ENCODE measurements around the gene FRAS1.
"Not testable (repeated sequence)": the region's sequence is repeated elsewhere in the genome, so short reads cannot be mapped to it uniquely, and the experiment has no call there.

Gene FRAS1

DNA sequence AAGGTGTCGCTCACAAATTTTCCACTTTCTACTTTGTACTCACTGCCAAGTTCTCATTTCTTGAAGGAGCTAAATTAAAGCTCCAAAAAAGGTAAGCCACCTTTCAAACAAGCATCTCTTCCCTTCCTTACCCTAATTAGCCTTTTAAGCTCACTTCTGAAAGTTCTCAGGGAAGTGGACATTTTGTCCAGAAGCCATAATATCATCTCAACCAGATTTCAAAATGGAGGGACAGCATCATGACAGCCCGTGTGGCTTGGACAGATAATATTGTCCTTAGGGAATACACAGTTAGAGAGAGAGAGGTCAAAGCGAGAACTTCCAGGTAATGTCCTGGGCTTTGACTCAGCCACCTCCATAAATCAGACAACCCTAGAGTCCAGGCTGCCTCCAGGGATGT lies 400.6 kb downstream of the FRAS1 start:
- DNase-seq, result no peak

DNA sequence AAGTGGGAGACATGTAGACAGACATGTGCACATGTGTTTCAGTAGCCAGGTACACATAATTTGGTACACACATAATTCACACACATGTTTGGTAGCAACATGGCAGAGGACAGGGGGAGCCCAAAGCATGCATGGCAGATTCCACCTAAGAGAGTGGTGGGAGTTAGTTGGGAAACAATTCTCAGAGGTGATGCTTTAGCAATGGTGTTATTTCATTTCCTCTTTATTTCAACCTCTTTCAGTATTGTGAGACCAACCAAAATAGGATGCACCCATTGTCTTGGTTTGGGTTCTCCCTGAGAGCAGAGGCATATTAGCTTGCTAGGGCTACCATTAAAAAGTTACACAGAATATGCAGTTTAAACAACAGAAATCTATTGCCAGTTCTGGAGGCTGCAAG lies 402.2 kb downstream of the FRAS1 start:
- no peak for DNase-seq

DNA sequence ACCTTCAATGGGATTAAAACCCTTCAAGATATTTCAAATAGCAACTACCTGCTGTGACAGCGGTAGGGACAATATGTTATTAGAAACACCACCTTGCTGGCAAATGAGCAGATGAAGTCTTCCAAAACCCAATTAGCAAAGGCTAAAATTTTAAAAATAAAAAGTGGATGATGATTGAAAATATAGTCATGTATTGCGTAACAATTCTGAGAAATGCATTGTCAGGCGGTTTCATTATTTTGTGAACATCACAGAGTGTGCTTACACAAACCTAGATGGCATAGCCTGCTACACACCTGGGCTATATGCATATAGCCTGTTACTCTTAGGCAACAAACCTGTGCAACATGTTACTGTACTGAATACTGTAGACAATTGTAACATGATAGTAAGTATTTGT lies 403.2 kb downstream of the FRAS1 start:
- DNase-seq, result no peak

DNA sequence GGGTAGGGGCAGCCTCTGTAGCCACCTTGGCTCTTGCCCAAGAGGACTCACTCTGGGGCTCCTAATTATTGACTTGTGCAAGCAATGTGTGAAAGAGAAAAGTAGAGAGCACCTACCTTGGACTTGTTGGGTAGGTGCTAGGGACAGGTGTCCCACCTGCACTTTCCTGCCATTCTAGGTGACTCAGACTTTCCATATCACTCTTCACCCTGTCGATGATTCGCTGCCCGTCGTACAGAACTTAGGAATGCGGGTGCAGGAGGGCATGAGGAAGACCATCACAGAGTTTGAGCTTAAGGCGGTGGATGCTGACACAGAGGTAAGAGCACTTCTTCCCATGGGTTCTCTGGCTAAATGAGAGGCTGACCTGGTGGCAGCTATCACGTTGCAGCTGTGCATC lies 407.1 kb downstream of the FRAS1 start:
- DNase-seq, result no peak

DNA sequence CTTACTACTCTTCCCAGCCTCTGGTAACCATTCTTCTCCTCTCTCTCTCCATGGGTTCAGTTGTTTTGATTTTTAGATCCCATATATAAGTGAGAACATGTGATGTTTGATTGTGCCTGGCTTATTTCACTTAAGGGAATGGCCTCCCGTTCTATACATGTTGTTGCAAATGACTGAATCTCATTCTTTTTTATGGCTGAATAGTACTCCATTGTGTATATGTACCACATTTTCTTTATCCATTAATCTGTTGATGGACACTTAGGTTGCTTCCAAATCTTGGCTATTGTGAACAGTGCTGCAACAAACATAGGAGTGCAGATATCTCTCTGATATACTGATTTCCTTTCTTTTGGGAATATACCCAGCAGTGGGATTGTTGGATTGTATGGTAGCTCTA lies 410.1 kb downstream of the FRAS1 start:
- not testable (repeated sequence) for DNase-seq

DNA sequence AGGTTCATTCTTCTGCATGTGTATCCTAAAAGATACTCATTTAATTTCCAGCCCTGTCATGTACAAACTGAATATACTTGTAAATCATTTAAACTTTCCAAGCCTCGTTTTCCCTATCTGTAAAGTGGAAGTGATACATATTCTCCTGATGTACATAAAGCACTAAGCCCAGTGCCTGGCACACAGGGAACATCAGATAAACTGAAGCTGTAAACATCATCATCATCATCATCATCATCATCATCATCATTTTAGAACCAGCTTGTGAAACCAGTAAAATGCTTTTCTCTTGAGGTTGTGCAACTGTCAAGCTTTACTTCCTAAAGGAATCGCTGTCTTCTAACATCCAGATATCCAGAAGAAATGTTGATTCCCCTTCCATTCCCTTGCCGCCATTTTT lies 411.1 kb downstream of the FRAS1 start:
- no peak for DNase-seq

DNA sequence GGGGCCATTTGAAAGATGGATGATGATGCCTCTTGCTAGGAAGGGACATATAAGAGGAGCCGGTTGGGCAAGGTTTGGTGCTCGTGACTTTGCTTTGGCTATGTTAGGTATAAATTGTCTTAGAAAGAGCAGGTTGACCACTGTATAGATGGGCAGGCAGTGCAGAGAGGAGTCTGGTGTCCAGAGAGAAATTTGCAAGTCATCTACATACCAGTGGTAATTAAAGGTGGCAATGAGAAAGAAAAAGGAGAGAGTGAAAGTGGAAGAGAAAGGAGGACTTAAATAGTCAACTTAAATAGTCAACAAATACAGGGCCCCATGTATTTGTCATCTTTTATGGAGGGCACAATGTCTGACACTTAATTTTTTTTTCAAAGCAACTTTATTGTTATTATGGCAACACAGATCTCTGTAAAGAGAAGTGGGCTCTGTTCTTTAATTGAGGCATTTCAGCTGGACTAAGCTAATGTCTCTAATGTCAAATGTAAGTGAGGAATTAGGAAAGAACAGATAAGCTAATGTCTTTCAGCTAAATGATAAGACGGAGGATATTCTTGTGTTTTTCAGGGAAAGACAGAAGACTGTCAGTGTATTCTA lies 419.1 kb downstream of the FRAS1 start:
- DNase-seq, result no peak

DNA sequence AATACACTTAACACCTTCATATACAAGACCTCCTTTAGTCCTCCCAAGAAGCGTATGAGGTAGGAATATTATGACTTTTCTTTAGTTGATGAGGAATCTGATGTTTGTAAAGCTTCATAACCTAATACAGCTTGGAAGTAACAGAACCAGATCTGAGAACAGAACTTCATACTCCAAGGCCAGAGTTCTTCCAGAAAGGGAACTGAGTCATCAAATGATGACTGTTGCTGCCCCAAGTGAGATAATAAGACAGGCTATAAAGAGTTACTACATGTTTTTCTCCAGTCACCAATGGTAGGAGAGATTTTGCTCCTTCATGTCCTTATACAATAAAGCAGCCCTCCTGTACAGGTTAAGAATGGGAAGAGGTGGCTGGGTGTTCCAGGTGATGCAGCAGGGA lies 420.2 kb downstream of the FRAS1 start:
- DNase-seq, result no peak

DNA sequence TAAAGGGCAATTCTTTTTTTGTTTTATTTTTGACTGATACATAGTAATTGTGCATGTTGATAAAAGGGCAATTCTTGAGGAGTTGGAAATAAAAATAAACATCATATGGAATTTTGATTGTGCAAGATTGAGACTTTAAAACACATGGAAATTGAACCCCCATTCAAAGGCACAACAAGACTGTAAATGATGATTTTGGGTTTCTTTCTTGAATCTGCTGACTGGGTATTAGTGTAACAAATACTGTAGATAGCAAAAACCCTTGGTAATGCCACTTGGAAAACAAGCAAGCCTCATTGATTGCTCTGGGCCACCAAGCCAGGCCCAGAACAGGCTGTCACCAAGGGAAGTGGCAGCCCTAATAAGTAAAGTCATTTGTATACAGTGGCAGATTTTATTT lies 421.4 kb downstream of the FRAS1 start:
- DNase-seq, result no peak

DNA sequence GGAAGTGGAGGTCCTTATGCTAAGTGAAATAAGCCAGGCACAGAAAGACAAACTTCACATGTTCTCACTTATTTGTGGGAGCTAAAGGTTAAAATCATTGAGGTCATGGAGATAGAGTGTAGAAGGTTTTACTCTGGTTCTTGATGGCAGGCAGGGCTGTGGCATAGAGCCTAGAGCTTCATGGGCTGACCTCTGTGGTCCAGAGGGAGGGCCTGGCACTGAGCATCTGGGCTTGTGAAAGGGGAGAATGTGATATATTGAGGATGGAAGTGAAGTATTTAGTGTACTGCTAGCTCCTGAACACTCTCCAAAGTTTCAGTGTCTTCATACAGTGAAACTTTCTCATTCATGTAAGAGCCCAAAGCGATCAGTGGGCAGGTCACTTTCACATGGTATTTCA lies 423.2 kb downstream of the FRAS1 start:
- DNase-seq, result no peak

DNA sequence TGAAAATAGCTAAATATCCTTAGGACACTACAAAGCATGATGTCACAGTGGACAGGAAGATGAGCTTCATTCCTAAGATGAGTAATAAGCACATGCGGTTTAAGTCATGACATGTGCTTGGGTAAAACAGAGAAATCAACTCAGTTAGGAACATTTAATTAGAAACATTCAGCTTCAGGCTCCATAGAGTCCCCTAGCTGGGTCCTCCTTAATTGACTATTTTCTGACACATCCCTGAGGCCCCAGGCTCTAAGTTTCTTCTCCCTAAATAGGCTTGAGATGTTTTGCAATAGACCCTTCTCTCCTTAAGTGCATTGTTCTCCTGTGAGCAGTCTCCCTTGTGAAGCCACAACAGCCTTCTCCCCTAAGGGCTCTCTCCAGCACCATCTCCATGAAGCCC lies 424.1 kb downstream of the FRAS1 start:
- no peak for DNase-seq

DNA sequence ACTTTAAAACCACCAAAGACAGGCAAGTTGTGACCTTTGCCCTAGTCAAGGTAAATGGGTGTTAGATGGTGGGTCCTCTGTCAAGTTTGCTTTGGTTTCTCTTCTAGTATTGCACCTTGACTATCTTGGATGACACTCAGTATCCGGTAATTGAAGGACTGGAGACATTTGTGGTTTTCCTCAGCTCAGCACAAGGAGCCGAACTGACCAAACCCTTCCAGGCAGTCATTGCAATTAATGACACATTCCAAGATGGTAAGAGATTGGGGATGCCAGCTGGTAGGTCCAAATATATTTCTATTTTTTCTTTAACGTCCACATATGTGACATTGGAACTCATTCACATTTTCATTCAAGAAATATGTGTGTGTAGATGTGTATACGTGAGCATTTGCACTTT lies 425.2 kb downstream of the FRAS1 start:
- no peak for DNase-seq

DNA sequence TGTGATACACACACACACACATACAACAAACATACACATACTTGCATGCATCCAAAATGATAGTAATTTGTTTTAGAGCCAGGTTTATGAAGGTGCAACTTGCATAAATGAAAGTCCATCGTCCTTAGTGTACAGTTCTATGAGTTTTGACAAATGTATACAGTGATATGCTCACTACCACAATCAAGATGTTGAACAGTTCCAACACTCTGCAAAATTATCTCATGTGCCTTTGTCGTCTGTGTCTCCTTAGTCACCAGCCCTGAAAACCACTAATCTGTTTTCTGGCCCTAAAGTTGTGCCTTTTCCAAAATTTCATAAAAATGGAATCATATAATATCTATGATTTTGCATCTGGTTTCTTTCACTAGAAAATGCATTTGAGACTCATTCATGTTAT lies 426.7 kb downstream of the FRAS1 start:
- no peak for DNase-seq

DNA sequence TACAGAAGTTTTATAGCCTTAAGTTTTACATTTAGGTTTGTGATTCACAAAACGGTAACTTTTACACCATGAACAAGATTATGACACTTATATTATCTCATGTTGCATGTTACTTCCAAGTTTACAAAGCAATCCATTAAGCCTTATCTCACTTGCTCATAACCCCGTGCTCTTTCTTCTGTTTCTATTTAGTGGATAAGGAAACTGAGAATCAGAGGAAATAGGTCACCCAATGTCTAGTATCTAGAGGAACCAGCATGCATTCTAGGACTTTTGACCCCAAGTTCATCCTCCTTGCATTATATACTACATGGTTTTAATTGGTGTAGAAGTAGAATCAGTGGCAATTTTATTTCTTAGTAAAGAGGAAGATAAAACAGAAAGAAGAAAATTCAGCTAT lies 427.5 kb downstream of the FRAS1 start:
- DNase-seq, result no peak

DNA sequence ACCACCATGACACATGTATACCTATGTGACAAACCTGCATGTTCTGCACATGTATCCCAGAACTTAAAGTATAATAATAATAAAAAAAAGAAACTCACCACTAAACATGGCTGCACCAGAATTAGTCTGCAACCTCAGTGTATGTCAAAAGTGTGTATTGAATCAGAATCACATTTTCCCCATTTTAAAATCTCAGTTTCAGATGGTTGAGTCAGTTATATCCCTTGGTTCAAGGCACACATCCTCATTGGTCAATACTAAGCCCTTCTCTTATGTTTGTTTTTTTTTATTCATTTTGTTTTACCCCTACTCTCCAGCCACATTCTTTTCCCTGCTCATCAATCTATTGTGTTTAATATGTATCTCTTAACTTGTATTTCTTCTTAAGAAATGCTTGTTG lies 436.6 kb downstream of the FRAS1 start:
- no peak for DNase-seq

DNA sequence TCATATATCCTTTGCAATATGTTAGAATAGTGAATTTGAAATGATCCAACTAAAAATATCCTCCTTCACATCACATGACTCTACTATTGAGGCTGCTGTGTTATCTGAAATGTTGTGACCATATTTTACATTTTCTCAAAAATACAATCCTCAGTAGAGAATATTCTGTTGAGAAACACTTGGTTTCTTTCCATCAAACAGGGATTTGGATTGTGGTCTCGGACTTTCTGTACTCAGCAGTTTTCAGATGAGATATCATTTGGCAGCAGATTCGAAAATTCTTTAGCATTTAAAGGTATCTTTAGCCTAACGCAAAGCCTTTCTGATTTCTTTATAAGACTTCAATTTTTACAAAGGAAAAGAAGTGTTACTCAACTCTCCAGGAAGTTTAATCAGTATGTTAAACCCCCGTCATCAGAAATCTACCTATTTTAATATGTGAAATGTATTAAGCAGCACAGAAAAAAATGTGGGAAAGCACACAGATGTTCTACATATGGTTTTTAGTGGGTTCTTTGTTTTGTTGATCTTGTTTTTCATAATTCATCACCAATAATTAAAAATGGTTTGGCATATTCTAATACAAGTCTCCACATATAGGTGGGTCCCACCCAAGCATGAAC lies 439.0 kb downstream of the FRAS1 start:
- no peak for DNase-seq

DNA sequence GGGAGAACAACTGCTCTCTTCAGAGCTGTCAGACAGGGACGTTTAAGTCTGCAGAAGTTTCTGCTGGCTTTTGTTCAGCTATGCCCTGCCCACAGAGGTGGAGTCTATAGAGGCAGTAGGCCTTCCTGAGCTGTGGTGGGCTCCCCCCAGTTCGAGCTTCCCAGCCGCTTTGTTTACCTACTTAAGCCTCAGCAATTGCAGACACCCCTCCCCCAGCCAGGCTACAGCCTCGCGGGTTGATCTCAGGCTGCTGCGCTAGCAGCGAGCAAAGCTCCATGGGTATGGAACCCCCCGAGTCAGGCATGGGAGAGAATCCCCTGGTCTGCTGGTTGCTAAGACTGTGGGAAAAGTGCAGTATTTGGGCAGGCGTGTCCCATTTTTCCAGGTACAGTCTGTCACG lies 449.1 kb downstream of the FRAS1 start:
- DNase-seq, result not testable (repeated sequence)

DNA sequence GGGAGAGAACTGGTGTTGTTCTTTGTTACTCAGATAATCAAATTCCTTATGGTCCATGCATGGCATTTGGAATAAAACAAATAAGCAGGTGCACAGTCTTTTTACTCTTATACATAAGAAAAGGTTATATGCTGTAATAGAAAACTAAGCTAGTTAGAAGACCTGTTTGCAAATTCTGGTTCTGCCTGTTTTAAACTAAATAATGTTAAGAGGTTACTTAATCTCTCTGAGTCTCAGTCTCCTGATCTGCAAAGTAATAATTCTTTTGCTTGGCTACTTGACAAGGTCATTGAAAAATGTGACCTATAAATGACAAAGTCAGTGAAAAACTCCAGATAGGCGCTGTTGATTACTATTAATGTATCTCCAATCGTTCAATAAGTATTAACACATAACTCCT lies 451.9 kb downstream of the FRAS1 start:
- DNase-seq, result no peak

DNA sequence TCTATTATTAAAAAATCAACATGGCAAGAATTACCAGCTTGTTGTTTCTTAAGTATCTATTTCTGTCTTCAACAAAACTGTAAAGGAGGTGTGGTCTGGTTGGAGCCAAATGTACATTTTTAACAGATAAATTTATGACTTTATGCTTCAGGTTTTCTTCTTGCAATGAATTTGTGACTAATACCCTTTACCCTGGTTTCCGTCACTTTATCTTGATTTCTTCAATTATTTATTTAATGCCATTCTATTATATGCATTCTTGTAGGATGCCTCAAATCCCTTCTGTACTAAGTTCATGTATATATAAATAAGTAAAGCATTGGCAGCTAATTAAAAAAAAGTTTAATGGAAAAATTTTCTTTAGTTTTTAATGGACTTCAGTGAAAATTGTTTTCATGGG lies 453.0 kb downstream of the FRAS1 start:
- no peak for DNase-seq

DNA sequence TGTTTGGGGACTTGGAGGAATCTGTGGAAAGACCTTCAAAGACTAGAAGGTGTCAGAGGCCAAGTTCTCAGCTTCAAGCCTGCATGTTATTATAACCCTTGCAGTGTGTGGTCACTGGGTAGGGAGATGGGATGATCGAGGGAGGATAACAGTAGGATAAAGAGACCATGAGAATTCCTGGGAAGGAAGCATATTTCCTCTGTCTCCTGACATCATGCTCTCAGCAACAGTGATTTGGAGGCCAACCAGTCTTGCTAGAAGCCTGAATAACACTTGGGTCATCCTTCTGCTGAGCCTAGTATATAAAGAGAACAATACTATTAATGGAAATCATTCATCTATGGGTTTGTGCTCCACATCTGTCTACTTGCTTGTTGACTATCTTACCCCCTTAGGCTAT lies 453.6 kb downstream of the FRAS1 start:
- DNase-seq, result no peak

DNA sequence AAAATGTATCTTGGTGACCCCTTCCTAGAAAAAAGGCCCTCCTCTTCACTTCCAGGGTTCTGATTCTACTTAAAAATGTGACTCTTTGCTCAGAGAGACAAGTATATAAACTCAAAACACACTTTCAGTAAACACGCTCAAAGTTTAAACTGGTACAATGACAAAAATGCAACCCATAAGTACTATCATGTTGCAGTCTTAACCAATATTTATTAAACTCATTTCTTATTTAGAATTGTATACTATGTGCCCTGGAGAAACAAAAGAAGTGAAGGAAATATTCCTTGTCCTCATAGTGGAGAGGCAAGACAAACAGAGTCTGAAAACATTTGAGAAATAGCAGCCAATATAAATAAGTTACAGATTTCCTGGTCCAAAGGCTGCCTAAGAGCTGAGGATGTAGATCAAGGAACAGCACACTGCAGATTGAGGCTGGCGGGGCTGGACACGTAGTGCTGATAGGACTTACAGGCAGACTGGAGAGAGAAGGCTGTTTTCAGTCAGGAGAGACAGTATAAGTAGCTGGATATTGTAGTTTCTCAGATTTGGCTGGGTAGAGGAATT lies 455.3 kb downstream of the FRAS1 start:
- no peak for DNase-seq

DNA sequence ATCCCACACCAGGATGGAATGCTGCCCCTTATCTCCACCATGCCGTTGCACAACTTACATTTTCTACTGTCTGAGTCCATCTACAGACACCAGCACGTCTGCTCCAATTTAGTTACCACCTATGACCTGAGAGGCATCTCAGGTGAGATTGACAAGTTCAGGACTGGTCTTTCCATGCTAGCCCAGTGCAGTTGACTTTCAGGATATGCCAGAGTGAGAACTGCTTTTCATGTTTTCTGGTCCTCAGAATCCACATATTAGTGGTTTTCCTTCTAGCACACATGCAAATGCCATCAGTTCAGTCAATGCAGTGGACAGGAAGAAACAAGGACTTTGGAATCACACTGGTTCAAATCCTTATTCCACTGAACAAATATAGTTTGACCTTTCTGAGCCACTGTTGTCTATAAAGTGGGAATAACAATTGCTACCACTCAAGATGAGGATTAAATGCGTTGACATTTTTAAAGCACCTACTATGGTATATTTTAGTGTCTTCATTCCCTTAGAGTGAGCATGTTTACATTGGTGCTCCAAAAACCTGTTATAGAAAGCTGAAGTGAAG lies 456.4 kb downstream of the FRAS1 start:
- no peak for DNase-seq

DNA sequence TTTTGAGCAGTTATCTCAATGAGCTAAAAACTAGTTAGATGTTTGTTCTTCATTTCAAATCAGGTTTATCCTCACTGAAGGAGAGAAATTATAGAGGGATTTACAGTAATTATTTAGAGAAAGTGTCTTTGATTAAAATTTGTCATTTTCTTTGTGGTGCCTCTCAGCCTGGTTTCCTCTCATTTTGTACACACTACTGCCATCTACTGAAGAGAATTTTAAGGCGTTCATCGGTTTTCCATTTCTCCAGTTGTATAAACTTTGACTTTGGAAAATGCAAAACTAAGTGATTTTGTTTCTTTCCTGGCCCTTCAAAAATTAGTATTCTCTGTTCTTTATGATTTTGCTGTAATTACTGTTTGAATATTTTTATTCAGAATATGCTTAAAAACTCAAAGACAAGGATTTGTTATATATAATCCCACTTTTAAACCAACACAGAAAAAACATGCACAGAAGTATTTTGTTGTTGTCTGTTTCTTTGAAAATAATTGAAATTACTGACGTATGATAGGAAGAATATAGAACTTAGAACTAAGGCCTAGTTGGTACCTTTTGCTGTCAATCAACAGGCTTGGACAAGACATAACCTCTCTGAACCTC lies 460.0 kb downstream of the FRAS1 start:
- no peak for DNase-seq

DNA sequence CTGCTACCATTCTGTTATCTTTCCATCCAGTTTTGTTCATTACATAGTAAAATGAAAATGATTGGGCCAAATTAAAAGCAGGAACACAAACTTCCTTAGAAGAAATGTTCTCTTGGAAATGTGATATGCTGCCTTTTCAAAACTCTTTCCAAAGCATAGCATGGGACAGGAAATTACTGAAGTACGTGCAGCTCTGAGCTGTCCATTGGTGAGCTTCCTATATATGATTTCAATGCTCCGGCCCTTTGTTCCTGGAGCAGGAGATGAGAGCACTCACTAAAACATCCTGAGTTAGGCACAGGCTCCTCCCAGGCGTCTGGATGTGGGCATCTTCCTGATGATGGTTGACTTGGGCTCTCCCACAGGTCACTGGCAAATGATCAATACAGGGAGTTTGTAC lies 461.4 kb downstream of the FRAS1 start:
- no peak for DNase-seq

All from cerebellar nuclear complex (tissue), 1 donor.